GM18498 (cell line): ENCODE measurements around the gene ROPN1.

Source experiments
- ATAC-seq: cut with Tn5 transposase; IDR thresholded peaks from one replicate; pipeline ENCODE4 v1.9.1; 2021; ENCODE audit warnings: mild to moderate bottlenecking, moderate library complexity; ENCODE audit not compliant: unreplicated experiment

Gene ROPN1

DNA sequence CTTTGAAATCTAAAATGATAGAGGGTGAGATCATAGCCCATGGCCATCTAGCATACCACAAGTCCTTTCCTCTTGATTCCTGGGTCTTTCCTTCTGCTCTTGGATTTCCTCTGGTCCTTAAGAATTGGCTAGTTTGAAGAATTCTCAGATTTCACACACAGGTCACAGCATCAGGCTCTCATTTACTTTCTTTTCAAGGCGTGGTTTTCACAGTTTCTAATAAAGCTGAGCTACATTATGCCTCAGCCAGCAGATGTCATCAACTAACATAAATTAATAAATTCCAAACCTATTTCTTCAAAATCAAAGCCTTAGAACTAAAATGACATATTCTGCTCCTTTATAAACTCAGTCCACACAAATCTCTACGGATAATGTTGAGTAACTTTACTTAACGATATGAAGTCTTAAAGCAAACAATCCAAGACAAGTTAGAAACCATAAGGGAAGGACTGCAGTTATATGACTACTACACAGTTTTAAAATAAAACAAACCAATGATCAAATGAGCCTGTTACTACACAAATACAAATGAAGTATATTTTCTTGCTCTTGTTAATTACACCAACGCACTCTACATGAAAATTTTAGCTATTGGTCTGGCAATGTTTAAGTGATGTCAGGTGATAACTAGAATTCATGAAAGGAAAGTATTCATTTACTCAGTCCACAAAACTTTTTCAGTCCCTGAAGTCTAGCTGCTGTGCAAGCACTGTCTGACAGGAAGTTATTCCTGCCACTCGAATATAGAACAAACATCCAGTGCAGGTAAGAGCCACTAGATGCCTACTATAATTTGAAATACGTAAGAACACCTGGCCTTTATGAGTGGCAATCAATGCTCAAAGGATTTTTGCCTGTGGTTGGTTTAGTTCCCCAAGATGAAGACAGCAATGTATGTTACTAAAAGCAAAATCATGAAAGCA is 40.1 kb downstream of the ROPN1 start:
- no peak for ATAC-seq

DNA sequence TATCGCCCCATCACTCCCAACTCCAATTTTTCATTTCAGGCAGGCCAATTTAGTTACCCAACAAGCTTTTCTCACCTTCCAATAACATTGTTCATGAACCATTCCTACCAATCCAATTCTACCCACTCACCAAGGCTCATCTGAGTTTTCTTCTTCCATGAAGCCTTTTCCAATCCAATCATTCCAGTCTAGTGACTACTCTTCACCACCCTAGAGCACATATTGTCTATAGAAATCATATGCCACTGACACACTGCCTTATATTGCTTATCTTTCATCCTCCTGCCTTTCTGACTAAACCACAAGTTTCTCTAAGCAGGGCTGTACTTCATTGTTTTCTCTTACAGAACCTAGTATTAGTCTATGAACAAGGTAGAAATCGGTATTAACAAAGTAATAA is 42.3 kb downstream of the ROPN1 start:
- ATAC-seq: no peak

DNA sequence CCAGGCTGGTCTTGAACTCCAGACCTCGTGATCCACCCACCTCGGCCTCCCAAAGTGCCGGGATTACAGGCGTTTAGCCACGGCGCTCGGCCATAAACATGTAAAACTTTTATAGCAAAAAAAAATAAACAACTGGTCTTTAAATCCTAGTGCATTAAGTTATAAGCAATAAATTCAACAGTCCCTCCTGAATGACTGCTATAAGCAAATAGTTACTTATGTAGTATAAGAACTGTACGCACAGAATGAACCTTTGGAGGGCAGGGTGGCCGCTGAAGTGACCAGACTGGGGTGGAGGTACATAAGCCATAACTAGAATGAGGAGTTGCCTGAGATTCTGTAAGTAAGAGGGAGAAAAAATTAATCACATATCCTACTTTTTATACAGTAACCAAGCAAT is 43.5 kb downstream of the ROPN1 start:
- no peak for ATAC-seq

DNA sequence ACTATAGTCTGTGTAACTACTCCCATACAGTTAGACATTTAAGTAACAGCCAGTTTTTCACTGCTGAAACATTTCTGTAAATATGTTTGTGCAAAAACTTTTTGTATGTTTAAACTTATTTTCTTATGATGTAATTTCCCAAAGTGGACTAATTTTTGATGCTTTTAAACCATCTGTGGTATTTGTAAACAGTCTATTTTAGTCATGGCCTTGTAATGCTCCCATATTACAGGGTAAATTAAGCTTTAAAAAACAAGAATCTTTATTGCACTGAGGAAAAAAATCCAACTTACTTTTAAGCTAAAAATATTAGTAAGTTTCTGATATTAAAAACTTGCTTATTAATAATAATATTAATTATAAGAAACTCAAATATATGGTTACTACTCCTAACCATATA is 44.4 kb downstream of the ROPN1 start:
- no peak for ATAC-seq

DNA sequence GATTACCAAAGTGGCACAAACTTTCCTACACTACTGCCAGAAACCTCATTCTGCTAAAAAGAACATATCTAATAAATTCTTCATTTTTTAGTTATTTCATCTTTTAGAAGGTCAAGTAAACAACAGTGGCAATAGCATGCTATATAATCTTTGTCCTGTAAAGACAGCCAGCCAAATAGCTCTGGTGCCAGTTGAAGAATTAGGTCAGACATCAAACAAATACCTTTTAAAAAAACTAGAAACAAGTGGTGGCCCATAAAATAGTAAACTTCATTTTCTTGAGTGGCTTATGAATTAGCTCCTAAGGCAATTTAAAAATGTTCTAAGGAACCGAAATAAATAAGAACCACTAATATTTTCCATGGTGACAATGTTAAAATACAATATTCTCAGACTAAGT is 50.4 kb downstream of the ROPN1 start:
- no peak for ATAC-seq

DNA sequence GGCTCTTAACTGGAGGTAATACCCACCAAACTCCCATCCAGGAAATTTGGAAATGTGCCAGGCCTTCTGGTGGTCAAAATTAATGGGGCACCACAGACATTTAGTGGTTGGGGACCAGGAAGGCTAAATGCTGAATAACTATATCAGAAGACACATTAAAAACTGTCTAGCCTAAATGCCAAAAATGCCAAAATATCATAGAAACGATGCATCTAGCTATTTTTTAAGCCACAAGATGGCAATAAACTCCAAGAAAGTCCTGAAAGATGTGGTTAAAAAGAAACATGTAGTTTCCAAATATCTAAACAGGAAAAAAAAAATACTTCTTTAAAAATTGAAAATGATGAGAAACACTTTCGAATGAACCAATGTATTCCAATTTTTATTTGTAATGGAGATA is 50.8 kb downstream of the ROPN1 start:
- ATAC-seq: no peak

DNA sequence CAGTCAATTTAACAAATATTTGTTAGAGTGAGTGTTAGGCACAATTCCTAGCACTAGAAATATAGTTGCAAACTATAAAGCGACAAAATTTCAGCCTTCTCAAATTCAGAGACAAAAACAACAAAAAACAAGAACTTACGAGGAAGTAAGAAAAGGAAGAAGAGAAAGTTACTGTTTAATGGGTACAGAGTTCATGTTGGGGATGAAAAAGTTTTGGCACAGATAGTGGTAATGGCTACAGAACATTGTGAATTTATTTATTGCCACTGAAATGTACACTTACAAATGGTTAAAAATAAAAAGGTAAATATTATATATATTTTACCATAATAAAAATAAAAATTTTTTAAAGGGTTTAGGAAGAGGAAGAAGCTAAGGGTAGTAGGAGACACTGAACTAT is 52.2 kb downstream of the ROPN1 start:
- no peak for ATAC-seq

DNA sequence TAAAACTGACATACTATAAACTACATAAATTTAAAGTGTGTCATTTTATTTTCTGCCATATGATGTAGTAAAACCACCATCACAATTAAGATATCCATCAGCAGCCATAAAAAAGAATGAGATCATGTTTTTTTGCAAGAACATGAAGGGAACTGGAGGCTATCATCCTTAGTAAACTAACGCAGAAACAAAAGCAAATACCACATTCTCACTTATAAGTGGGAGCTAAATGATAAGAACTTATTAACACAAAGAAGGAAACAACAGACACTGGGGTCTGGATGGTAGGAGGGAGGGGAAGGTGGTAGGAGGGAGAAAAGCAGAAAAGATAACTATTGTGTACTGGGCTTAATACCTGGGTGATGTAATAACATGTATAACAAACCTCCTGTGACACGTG is 55.5 kb downstream of the ROPN1 start:
- ATAC-seq: no peak

DNA sequence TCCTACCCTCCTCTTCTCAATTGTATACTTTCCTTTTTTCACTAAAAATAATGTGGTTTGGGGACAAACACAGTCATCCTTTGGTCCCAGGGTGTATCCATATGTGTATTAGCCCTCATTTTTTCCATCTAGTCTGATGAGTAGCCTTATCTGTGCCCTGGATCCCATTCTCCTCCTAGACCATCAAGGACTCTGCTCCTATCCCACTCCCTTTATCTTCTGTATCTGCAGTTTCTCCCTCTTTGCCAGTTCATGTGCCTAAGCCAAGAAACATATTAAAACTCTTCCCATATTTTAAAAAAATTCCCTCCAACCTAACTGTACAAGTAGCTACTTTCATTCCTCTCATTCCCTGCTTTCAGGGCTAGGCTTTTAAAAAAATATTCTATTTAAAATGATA is 56.1 kb downstream of the ROPN1 start:
- ATAC-seq: no peak

DNA sequence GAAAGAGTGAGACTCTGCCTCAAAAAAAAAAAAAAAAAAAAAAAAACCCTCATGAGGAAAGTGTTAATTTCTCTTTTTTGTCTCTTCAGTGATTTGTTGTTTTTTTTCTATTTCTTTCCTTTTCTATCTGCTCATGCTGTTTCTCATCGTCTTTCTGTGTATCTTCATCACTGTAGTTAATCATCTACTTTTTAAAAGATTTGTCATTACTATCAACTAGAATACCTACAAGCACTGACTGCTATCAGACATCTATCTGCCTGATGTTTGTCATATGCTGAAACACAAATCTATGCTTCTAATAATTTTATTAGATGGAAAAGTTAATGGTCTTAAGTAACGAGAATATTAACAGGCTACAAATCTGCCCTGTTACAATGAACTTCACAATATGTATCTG is 57.7 kb downstream of the ROPN1 start:
- ATAC-seq: no peak

DNA sequence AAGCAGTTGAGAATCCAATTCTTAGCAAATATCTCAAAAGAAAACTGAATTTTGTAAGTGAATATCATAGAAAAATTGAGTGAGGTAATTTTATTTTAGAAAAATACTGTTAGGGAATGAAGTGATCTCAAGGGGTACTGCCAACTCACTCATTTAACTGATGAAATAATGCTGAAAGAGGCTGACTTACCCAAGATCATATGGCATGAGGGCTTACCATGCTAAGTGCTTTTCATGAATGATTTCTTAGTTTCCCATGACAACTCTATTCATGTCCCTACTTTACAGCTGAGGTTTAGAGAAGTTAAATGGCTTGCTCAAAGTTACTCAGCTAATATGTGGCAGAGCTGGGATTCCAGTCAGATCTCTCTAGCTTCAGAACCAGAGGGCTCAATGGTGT is 61.5 kb downstream of the ROPN1 start:
- no peak for ATAC-seq

DNA sequence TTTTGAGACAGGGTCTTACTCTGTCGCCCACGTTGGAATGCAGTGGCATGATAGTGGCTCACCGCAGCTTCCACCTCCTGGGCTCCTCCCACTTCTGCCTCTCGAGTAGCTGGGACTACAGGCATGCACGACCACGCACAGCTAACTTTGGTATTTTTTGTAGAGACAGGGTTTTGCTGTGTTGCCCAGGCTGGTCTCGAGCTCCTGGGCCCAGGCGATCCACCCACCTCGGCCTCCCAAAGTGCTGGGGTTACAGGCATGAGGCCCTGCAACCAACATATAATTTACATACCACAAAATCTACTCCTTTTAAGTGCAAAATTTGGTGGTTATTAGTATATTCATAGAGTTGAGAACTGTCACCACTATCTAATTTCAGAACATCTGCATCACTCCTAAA is 62.6 kb downstream of the ROPN1 start:
- no peak for ATAC-seq

DNA sequence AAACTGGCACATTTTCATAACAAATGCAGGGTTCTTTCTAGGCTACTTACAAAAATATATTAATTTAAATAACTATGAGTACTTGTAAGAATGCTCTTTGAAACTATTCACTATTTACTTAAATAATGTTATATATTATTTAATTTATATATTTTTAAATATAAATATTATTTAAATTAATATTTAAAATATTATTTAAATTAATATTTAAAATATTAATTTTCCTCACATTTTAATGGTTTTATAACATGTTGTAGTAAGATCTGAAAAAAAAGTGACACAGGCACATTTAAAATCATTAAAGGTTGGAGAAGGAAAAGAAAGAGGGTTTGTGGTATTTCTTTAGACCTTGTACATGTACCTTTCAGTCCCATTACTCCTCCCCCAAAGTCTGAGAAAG is 65.5 kb downstream of the ROPN1 start:
- ATAC-seq: no peak

DNA sequence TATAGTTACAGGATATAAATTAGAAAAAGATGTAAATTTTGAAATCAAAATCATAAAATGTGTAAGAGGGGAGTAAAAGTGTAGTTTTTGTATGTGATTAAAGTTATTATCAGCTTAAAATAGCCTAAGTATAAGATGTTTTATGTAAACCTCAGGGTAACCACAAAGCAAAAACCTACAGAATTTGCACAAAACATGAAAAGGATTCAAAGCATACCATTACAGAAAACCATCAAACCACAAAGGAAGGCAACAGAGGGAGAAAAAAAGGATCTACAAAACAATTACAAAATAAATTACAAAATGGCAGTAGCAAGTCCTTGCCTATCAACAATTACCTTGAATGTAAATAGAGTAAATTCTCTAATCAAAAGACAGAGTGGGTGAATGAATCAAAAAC is 71.1 kb downstream of the ROPN1 start:
- ATAC-seq: no peak

DNA sequence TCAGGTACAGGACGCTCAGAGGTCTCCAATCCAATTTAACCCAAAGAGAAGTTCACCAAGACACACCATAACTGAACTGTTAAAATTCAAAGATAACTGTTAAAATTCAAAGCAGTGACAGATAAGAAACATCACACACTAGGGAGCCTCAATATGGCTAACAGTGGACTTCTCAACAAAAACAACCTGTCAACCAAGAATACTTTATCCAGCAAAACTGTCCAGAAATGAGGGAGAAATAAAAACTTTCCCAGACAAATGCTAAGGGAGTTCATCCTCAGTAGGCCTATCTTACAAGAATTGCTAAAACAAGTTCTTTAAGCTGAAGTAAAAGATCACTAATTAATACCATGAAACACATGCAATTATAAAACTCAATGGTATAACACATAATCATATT is 71.5 kb downstream of the ROPN1 start:
- ATAC-seq: no peak

DNA sequence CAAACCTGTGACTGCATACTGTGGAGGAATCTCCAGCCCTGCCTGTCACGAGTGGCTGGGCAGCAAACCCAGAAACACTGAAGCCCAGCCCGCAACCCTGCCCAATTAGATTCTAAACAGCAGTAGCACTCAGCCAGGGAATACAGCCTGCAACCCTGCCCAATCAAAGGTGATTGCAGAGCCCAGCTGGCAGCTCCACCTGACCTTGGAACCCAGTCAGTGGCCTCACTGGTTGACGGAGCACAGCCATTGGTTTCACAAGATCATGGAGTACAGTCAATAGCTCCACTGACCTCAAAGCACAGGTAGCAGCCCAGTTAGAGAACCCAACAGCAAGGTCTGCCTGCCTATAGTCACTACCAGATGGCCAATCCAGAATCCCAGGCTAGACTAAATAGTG is 72.6 kb downstream of the ROPN1 start:
- no peak for ATAC-seq
